Mesenchymal stem cell (in vitro differentiated cells and primary cell): ENCODE measurements around the gene SEPTIN11.

Experiments used
- DNase-seq: peaks from one replicate; pipeline ENCODE4 v3.0.0-alpha.2; 2013
- H2AFZ ChIP-seq: one replicate; pipeline ENCODE4 v1.6.1; 2013; ENCODE audit warnings: low read depth, mild to moderate bottlenecking, control low read depth, inconsistent platforms, low read length, moderate library complexity
- H2AK5ac ChIP-seq: 2 replicates; pipeline ENCODE4 v1.6.1; 2013; ENCODE audit warnings: low read length, moderate library complexity, mild to moderate bottlenecking, inconsistent platforms; ENCODE audit not compliant: severe bottlenecking
- H2BK120ac ChIP-seq: one replicate; pipeline ENCODE4 v1.6.1; 2013; ENCODE audit warnings: low read depth, mild to moderate bottlenecking, inconsistent platforms, low read length, moderate library complexity
- H2BK12ac ChIP-seq, 2 experiments: one replicate each; pipeline ENCODE4 v1.6.1; 2013; ENCODE audit warnings: inconsistent platforms in 2 of 2, low read length in 2 of 2, mild to moderate bottlenecking in 2 of 2, moderate library complexity in 2 of 2, control low read depth in 1 of 2
- H2BK15ac ChIP-seq: one replicate; pipeline ENCODE4 v1.6.1; 2013; ENCODE audit warnings: mild to moderate bottlenecking, low read depth, inconsistent platforms; ENCODE audit not compliant: poor library complexity, severe bottlenecking
- H2BK5ac ChIP-seq: 2 replicates; pipeline ENCODE4 v1.6.1; 2013; ENCODE audit warnings: low read depth, mild to moderate bottlenecking, low read length, control low read depth, inconsistent platforms; ENCODE audit not compliant: poor library complexity, severe bottlenecking
- H3K14ac ChIP-seq, 2 experiments: one replicate each; pipeline ENCODE4 v1.6.1; 2013; ENCODE audit warnings: inconsistent platforms in 2 of 2, low read length in 2 of 2, control low read depth in 1 of 2, mild to moderate bottlenecking in 1 of 2, moderate library complexity in 1 of 2
- H3K18ac ChIP-seq, 2 experiments: one replicate each; pipeline ENCODE4 v1.6.1; 2013; ENCODE audit warnings: inconsistent platforms in 2 of 2, low read length in 2 of 2, control low read depth in 1 of 2, low read depth in 1 of 2, mild to moderate bottlenecking in 1 of 2
- H3K23ac ChIP-seq, 2 experiments: one replicate each; pipeline ENCODE4 v1.6.1; 2013; ENCODE audit warnings: inconsistent platforms in 2 of 2, low read length in 2 of 2, mild to moderate bottlenecking in 2 of 2, moderate library complexity in 2 of 2, control low read depth in 1 of 2
- H3K27ac ChIP-seq: 2 replicates; pipeline ENCODE4 v1.5.1; 2013; ENCODE audit warnings: mild to moderate bottlenecking, moderate library complexity, low read length, control low read depth, inconsistent platforms; ENCODE audit not compliant: poor library complexity, severe bottlenecking
- H3K27me3 ChIP-seq, 2 experiments: 2 replicates each; pipeline versions ENCODE4 v1.6.1 to v1.7.0; 2013; ENCODE audit warnings: low read length in 2 of 2, mild to moderate bottlenecking in 2 of 2, moderate library complexity in 2 of 2, control low read depth in 1 of 2, inconsistent platforms in 1 of 2; ENCODE audit not compliant: control insufficient read depth in 1 of 2, insufficient read depth in 1 of 2
- H3K36me3 ChIP-seq, 2 experiments: 2 replicates each; pipeline versions ENCODE4 v1.6.1 to v1.7.0; 2013; ENCODE audit warnings: low read length in 2 of 2, control low read depth in 1 of 2, inconsistent platforms in 1 of 2, low read depth in 1 of 2, mild to moderate bottlenecking in 1 of 2; ENCODE audit not compliant: insufficient read depth in 2 of 2, control insufficient read depth in 1 of 2
- H3K4ac ChIP-seq, 2 experiments: one replicate each; pipeline ENCODE4 v1.6.1; 2013; ENCODE audit warnings: inconsistent platforms in 2 of 2, low read length in 2 of 2, mild to moderate bottlenecking in 2 of 2, moderate library complexity in 2 of 2, control low read depth in 1 of 2, low read depth in 1 of 2
- H3K4me1 ChIP-seq: 2 replicates; pipeline ENCODE4 v1.6.1; 2013; ENCODE audit warnings: low read depth, low read length, control low read depth; ENCODE audit not compliant: control insufficient read depth, insufficient read depth
- H3K4me2 ChIP-seq: 2 replicates; pipeline ENCODE4 v1.6.1; 2013; ENCODE audit warnings: low read length, mild to moderate bottlenecking, inconsistent platforms; ENCODE audit not compliant: poor library complexity, severe bottlenecking
- H3K4me3 ChIP-seq, 2 experiments: 2 replicates each; pipeline versions ENCODE4 v1.5.1 to v1.7.0; 2013; ENCODE audit warnings: low read length in 2 of 2, mild to moderate bottlenecking in 2 of 2, control low read depth in 1 of 2, low read depth in 1 of 2; ENCODE audit not compliant: insufficient read depth in 1 of 2
- H3K79me1 ChIP-seq: replicated peaks from 2 replicates; pipeline ENCODE4 v1.6.1; 2013; ENCODE audit warnings: mild to moderate bottlenecking, control low read depth, low read length, inconsistent platforms; ENCODE audit not compliant: poor library complexity, severe bottlenecking
- H3K9ac ChIP-seq: 2 replicates; pipeline ENCODE4 v1.7.0; 2013; ENCODE audit warnings: mild to moderate bottlenecking, low read length, moderate library complexity
- H3K9me3 ChIP-seq: 2 replicates; pipeline ENCODE4 v1.7.0; 2013; ENCODE audit warnings: mild to moderate bottlenecking, low read length; ENCODE audit not compliant: control insufficient read depth
- H4K8ac ChIP-seq: one replicate; pipeline ENCODE4 v1.6.1; 2013; ENCODE audit warnings: inconsistent platforms, mild to moderate bottlenecking, low read length, moderate library complexity
- H4K91ac ChIP-seq: one replicate; pipeline ENCODE4 v1.6.1; 2013; ENCODE audit warnings: mild to moderate bottlenecking, low read length, inconsistent platforms
- WGBS: methylation state at CpG from one replicate; pipeline ENCODE4 v1.1.7; 2013; ENCODE audit warnings: mixed read lengths; 5-methylcytosine and 5-hydroxymethylcytosine counted together

The SEPTIN11 gene

GRCh38 chr4:76957004-76957738, 7.6 kb downstream of the SEPTIN11 start:
- Histone ChIP-seq H2BK120ac (no peak overlapping the region), H2BK5ac (no peak overlapping the region), H3K9me3 (no peaks in the 10 kb centered on the region), H3K4me3 (no peak overlapping the region), H3K27ac (peak overlapping the region; percentile 57), H3K79me1 (no peaks in the 10 kb centered on the region), H4K8ac (no peak overlapping the region), H3K23ac (no peak overlapping the region), H3K4me2 (peak overlapping the region; percentile 55), H3K4ac (no peak overlapping the region), H3K18ac (no peak overlapping the region), H4K91ac (no peak overlapping the region), H3K36me3 (peaks cover 0 to 3% of the 10 kb centered on the region in 2 experiments), H3K14ac (no peak overlapping the region), H3K9ac (no peak overlapping the region), H2BK15ac (no peak overlapping the region), H3K27me3 (no peaks in the 10 kb centered on the region), H2AFZ (no peak overlapping the region), H2BK12ac (peak overlapping the region in 1 of 2 experiments; percentile 22), H3K4me1 (peaks cover 15% of the 10 kb centered on the region), H2AK5ac (peak overlapping the region; percentile 60)
- WGBS, result 96% methylated on average over 4 of the region's 4 CpGs
- peak; percentile 64 for DNase-seq

DNA sequence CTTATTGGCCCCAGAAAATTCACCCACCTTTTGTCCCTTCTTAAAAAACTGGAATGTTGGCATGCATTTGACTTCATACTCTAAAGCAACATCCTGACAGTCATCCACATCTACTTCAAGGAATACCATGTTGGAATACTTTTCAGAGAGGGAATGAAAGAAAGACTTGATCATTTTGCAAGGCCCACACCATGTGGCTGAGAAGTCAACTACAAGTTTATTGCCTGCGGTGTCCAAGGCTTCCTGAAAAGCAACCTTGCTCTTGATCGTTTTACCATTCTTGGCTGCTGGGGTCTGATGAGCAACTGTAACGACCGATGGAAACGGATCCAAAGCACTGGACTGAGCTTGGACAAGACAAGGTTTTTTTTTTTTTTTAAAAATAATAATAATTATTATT, 9.3 kb downstream of the SEPTIN11 start:
- H3K14ac ChIP-seq, result no peak overlapping the region
- no peak overlapping the region for H2BK5ac ChIP-seq
- H3K79me1 ChIP-seq, result no peaks in the 10 kb centered on the region
- H3K27ac ChIP-seq, result no peak overlapping the region
- no peaks in the 10 kb centered on the region for H3K27me3 ChIP-seq
- H3K4me2 ChIP-seq, result no peak overlapping the region
- DNase-seq, result no peak
- peaks cover 0 to 3% of the 10 kb centered on the region in 2 experiments for H3K36me3 ChIP-seq
- H3K4me3 ChIP-seq, result no peak overlapping the region
- no peak overlapping the region for H2BK15ac ChIP-seq
- no peak overlapping the region for H2AFZ ChIP-seq
- no peak overlapping the region for H3K23ac ChIP-seq
- H4K8ac ChIP-seq, result no peak overlapping the region
- H3K9ac ChIP-seq, result no peak overlapping the region
- H2BK12ac ChIP-seq, result no peak overlapping the region
- no peaks in the 10 kb centered on the region for H3K9me3 ChIP-seq
- no peak overlapping the region for H3K4ac ChIP-seq
- H4K91ac ChIP-seq, result no peak overlapping the region
- H2AK5ac ChIP-seq, result no peak overlapping the region
- H2BK120ac ChIP-seq, result no peak overlapping the region
- no peak overlapping the region for H3K18ac ChIP-seq
- H3K4me1 ChIP-seq, result peaks cover 15% of the 10 kb centered on the region
- WGBS, result 95% methylated on average over 2 of the region's 5 CpGs

- Histone ChIP-seq H3K4me2 (no peak overlapping the region), H3K4me1 (peaks cover 12% of the 10 kb centered on the region), H3K18ac (no peak overlapping the region), H3K9ac (no peak overlapping the region), H3K4me3 (no peak overlapping the region), H3K4ac (no peak overlapping the region), H2BK120ac (no peak overlapping the region), H4K91ac (no peak overlapping the region), H2BK12ac (no peak overlapping the region), H3K23ac (no peak overlapping the region), H2AFZ (no peak overlapping the region), H2BK15ac (no peak overlapping the region), H3K79me1 (no peaks in the 10 kb centered on the region), H2BK5ac (no peak overlapping the region), H3K36me3 (peaks cover 3 to 5% of the 10 kb centered on the region in 2 experiments), H3K9me3 (no peaks in the 10 kb centered on the region), H2AK5ac (no peak overlapping the region), H3K27me3 (no peaks in the 10 kb centered on the region), H3K27ac (no peak overlapping the region), H4K8ac (no peak overlapping the region), H3K14ac (no peak overlapping the region)
- 91% methylated on average over 3 of the region's 4 CpGs for WGBS
- DNase-seq, result no peak
These were observed 10.5 kb downstream of the SEPTIN11 start for GRCh38 chr4:76960014-76960413.

DNA sequence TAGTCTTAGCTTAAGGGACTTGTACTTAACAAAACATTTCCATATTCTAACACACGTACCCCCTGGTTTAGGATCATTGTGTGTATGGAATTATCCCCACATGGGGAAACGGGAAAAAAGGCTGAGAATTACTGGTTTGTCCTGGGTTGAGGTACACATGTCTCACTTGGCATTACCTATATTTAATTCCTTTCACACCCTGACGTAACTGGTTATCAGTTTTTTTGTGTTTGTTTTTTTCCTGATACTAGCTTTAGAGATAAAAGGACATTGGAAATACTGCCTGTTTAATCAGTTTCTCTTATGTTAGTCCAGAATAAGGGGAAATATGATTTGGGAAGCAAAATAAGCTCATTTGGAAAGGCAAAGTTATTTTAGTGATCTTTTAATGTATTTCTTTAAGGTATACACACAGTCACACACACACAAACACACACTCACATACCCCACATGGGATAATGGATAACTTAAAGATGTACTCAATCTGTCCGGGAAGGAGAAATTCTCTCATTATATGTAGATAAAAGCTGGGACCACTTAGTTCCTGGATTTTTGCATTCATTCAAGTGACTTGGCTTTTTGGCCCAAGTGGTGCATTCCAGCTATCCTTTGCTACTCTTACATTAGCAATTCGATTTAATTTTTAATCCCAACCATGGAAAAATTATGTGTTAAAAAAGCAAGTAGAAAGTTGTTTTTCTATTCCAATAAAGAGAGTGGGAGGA, 13.0 kb downstream of the SEPTIN11 start:
- WGBS, result 100% methylated on average over 3 of the region's 5 CpGs
- Histone ChIP-seq H3K4me3 (no peak overlapping the region), H3K36me3 (peaks cover 3 to 5% of the 10 kb centered on the region in 2 experiments), H3K4ac (no peak overlapping the region), H4K8ac (no peak overlapping the region), H2BK5ac (no peak overlapping the region), H3K27ac (peak overlapping the region; percentile 14), H3K4me2 (no peak overlapping the region), H3K18ac (no peak overlapping the region), H3K23ac (no peak overlapping the region), H2BK12ac (no peak overlapping the region), H3K9me3 (no peaks in the 10 kb centered on the region), H2AFZ (no peak overlapping the region), H2AK5ac (no peak overlapping the region), H2BK120ac (no peak overlapping the region), H4K91ac (no peak overlapping the region), H3K79me1 (no peaks in the 10 kb centered on the region), H3K14ac (no peak overlapping the region), H3K9ac (peak overlapping the region; percentile 14), H2BK15ac (no peak overlapping the region), H3K4me1 (peaks cover 4% of the 10 kb centered on the region), H3K27me3 (no peaks in the 10 kb centered on the region)
- no peak for DNase-seq
